ENCODE measurements around the gene MRPL21. TPM values are rescaled to one million over a fixed set of nuclear protein-coding genes. Genes with fewer than 3 reads are reported as not detected.

Gene MRPL21
- total RNA-seq, 1 donor from 2014 or later = 121 TPM

- no peak overlapping the region for H3K27ac Mint-ChIP-seq
- no peaks in the 10 kb centered on the region for H3K9me3 Mint-ChIP-seq
- no peaks in the 10 kb centered on the region for H3K4me1 Mint-ChIP-seq (ENCODE audit: low read depth)
- intact Hi-C loops (cut with micrococcal nuclease) = no loop called here
- peaks cover 9% of the 10 kb centered on the region for H3K36me3 Mint-ChIP-seq (ENCODE audit: low read depth)
- H3K4me3 Mint-ChIP-seq = no peak overlapping the region
- H3K27me3 Mint-ChIP-seq (ENCODE audit: insufficient read depth) = no peaks in the 10 kb centered on the region
- DNase-seq (ENCODE audit: low spot score) = no peak
Measured at GRCh38 chr11:68939583-68940555, 36.2 kb upstream of the MRPL21 start.

- no peaks in the 10 kb centered on the region for H3K9me3 Mint-ChIP-seq
- no peaks in the 10 kb centered on the region for H3K27me3 Mint-ChIP-seq (ENCODE audit: insufficient read depth)
- H3K36me3 Mint-ChIP-seq (ENCODE audit: low read depth) = peaks cover 9% of the 10 kb centered on the region
- DNase-seq (ENCODE audit: low spot score) = no peak
- intact Hi-C loops (cut with micrococcal nuclease) = no loop called here
- H3K4me3 Mint-ChIP-seq = no peak overlapping the region
- no peak overlapping the region for H3K27ac Mint-ChIP-seq
- H3K4me1 Mint-ChIP-seq (ENCODE audit: low read depth) = no peaks in the 10 kb centered on the region
Measured at GRCh38 chr11:68938816-68939582, 35.4 kb upstream of the MRPL21 start.

DNA sequence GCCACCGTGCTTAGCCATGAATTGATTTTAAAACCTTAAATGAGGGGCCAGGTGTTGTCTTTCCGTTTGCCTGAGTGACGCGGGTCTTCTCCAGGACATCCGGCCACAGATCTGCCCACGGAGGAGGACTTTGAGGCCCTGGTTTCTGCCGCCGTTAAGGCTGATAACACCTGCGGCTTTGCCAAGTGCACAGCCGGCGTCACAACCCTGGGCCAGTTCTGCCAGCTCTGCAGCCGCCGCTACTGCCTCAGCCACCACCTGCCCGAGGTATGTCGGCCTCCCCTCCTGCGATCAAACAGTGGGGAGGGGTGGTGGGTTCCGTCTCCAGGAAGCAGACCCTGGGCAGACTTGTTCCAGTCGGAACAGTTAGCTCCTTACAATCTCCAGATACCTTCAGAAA is 34.5 kb upstream of the MRPL21 start:
- no peaks in the 10 kb centered on the region for H3K27me3 Mint-ChIP-seq (ENCODE audit: insufficient read depth)
- H3K27ac Mint-ChIP-seq = no peak overlapping the region
- no peaks in the 10 kb centered on the region for H3K4me1 Mint-ChIP-seq (ENCODE audit: low read depth)
- no peaks in the 10 kb centered on the region for H3K9me3 Mint-ChIP-seq
- DNase-seq (ENCODE audit: low spot score) = no peak
- peaks cover 9% of the 10 kb centered on the region for H3K36me3 Mint-ChIP-seq (ENCODE audit: low read depth)
- intact Hi-C loops (cut with micrococcal nuclease) = no loop called here
- H3K4me3 Mint-ChIP-seq = no peak overlapping the region

GRCh38 chr11:68936676-68937620 is 33.3 kb upstream of the MRPL21 start:
- Mint-ChIP-seq H3K27ac (no peak overlapping the region), H3K4me1 (ENCODE audit: low read depth) (no peaks in the 10 kb centered on the region), H3K36me3 (ENCODE audit: low read depth) (peaks cover 11% of the 10 kb centered on the region), H3K9me3 (no peaks in the 10 kb centered on the region), H3K27me3 (ENCODE audit: insufficient read depth) (no peaks in the 10 kb centered on the region), H3K4me3 (no peak overlapping the region)
- intact Hi-C loops (cut with micrococcal nuclease) = no loop called here
- DNase-seq (ENCODE audit: low spot score) = no peak

DNA sequence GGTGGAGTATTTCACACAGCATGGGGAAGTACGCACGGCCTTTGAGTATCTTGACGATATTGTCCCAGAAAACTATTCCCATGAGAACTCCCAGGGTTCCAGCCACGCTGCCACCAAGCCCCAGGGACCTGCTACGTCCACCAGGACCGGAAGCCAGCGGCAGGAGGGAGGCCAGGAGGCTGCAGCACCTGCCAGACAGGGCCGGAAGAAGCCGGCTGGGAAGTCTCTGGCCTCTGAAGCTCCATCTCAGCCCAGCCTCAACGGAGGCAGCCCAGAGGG is 32.7 kb upstream of the MRPL21 start:
- Mint-ChIP-seq H3K36me3 (ENCODE audit: low read depth) (peaks cover 11% of the 10 kb centered on the region), H3K9me3 (no peaks in the 10 kb centered on the region), H3K4me1 (ENCODE audit: low read depth) (no peaks in the 10 kb centered on the region), H3K27ac (no peak overlapping the region), H3K27me3 (ENCODE audit: insufficient read depth) (no peaks in the 10 kb centered on the region), H3K4me3 (no peak overlapping the region)
- DNase-seq (ENCODE audit: low spot score) = no peak
- intact Hi-C loops (cut with micrococcal nuclease) = no loop called here

GRCh38 chr11:68935516-68936357 is 32.1 kb upstream of the MRPL21 start:
- Mint-ChIP-seq H3K4me3 (no peak overlapping the region), H3K4me1 (ENCODE audit: low read depth) (no peaks in the 10 kb centered on the region), H3K27me3 (ENCODE audit: insufficient read depth) (no peaks in the 10 kb centered on the region), H3K27ac (no peak overlapping the region), H3K9me3 (no peaks in the 10 kb centered on the region), H3K36me3 (ENCODE audit: low read depth) (peaks cover 9% of the 10 kb centered on the region)
- no peak for DNase-seq (ENCODE audit: low spot score)
- intact Hi-C loops (cut with micrococcal nuclease) = no loop called here

DNA sequence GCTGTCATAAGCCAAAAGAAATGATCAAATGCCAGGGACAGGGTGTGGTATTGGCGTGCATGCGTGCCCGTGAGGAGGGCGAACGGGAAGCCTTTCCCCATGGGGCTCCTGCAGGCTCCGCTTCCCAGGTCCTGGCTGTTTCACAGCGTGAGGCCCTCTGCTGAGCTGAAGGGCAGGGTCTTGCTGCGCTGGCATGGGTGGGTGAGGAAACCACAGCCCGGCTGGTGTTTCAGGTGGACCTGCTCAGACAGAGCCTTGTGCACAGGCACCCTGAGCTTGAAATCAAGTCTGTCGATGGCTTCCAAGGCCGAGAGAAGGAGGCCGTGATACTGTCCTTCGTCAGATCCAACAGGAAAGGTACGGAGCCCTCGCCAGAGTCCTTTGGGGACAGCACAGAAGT is 31.4 kb upstream of the MRPL21 start:
- no peak for DNase-seq (ENCODE audit: low spot score)
- no peaks in the 10 kb centered on the region for H3K9me3 Mint-ChIP-seq
- H3K4me3 Mint-ChIP-seq = no peak overlapping the region
- no peaks in the 10 kb centered on the region for H3K4me1 Mint-ChIP-seq (ENCODE audit: low read depth)
- intact Hi-C loops (cut with micrococcal nuclease) = no loop called here
- no peak overlapping the region for H3K27ac Mint-ChIP-seq
- no peaks in the 10 kb centered on the region for H3K27me3 Mint-ChIP-seq (ENCODE audit: insufficient read depth)
- H3K36me3 Mint-ChIP-seq (ENCODE audit: low read depth) = peaks cover 14% of the 10 kb centered on the region

GRCh38 chr11:68934666-68935065 is 31.0 kb upstream of the MRPL21 start:
- no peak for DNase-seq (ENCODE audit: low spot score)
- no peak overlapping the region for H3K4me3 Mint-ChIP-seq
- intact Hi-C loops (cut with micrococcal nuclease) = no loop called here
- peaks cover 14% of the 10 kb centered on the region for H3K36me3 Mint-ChIP-seq (ENCODE audit: low read depth)
- H3K27me3 Mint-ChIP-seq (ENCODE audit: insufficient read depth) = no peaks in the 10 kb centered on the region
- H3K27ac Mint-ChIP-seq = no peak overlapping the region
- no peaks in the 10 kb centered on the region for H3K4me1 Mint-ChIP-seq (ENCODE audit: low read depth)
- no peaks in the 10 kb centered on the region for H3K9me3 Mint-ChIP-seq

DNA sequence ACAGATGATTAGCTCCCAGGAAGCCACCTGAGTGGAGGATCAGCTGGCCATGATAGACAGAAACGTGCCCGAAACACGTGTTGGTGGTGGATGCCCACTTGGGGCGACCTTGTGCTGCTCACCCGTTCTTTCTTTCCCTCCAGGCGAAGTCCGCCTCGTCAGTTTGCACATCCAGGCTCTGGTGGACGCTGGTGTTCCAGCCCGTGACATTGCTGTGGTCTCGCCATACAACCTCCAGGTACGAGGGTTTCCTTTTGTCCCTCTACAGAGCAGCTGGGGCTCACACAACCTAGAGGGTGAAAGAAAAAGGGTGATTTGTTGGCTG is 30.7 kb upstream of the MRPL21 start:
- Mint-ChIP-seq H3K4me1 (ENCODE audit: low read depth) (no peaks in the 10 kb centered on the region), H3K4me3 (no peak overlapping the region), H3K9me3 (no peaks in the 10 kb centered on the region), H3K27ac (no peak overlapping the region), H3K36me3 (ENCODE audit: low read depth) (peaks cover 18% of the 10 kb centered on the region), H3K27me3 (ENCODE audit: insufficient read depth) (no peaks in the 10 kb centered on the region)
- no peak for DNase-seq (ENCODE audit: low spot score)
- intact Hi-C loops (cut with micrococcal nuclease) = no loop called here

GRCh38 chr11:68933605-68934320 is 30.1 kb upstream of the MRPL21 start:
- Mint-ChIP-seq H3K27ac (no peak overlapping the region), H3K27me3 (ENCODE audit: insufficient read depth) (no peaks in the 10 kb centered on the region), H3K9me3 (no peaks in the 10 kb centered on the region), H3K36me3 (ENCODE audit: low read depth) (peaks cover 16% of the 10 kb centered on the region), H3K4me3 (no peak overlapping the region), H3K4me1 (ENCODE audit: low read depth) (no peaks in the 10 kb centered on the region)
- intact Hi-C loops (cut with micrococcal nuclease) = no loop called here
- no peak for DNase-seq (ENCODE audit: low spot score)

DNA sequence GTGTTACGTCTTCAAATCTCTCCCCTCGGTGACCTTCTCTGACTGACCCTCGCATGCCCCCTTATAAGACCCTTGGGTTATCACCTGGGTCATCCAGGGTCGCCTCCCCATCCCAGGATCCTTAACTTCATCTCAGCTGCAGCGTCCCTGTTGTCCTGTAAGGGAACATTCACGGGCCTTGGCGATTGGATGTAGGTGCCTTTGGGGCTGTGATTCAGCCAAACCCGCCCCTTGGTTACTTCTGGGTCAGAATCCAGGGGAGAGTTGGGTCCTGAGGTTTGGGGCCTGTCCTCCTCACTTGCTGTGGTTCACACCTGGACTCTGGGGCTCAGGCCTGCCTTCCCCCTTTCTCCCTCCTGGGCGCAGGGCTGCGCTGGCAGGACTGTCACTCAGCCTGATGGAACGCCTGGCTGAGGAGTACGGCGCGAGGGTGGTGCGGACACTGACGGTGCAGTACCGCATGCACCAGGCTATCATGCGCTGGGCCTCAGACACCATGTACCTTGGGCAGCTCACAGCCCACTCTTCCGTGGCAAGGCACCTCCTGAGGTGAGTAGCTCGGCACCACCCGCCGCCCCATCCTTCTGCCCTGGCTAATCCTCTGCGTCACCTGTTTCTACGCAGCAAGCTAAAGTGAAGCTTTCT is 29.4 kb upstream of the MRPL21 start:
- Mint-ChIP-seq H3K9me3 (no peaks in the 10 kb centered on the region), H3K4me3 (no peak overlapping the region)
- intact Hi-C loops (cut with micrococcal nuclease) = no loop called here

More for the DNA sequence above, 29.4 kb upstream of the MRPL21 start:
- Mint-ChIP-seq H3K36me3 (ENCODE audit: low read depth) (peaks cover 14% of the 10 kb centered on the region), H3K4me1 (ENCODE audit: low read depth) (no peaks in the 10 kb centered on the region), H3K27me3 (ENCODE audit: insufficient read depth) (no peaks in the 10 kb centered on the region), H3K27ac (no peak overlapping the region)
- DNase-seq (ENCODE audit: low spot score) = no peak

All from activated T-helper 1 cell treated with anti-CD3 and anti-CD28 coated beads, Interleukin-12 subunit alpha, Interleukin-12 subunit beta, Interleukin-2, Interleukin-4 antibody, amounts not matched to agents 30 ng/mL and 10 ng/mL and 1 ng/mL, durations not matched to agents 14 hours and 24 hours and 36 hours (primary cell).